Stimulated activated memory B cell treated with anti-CD40 and anti-IgM and Interleukin-4, amounts not matched to agents 10 μg/mL and 1 μg/mL and 100 μg/mL, for 72 hours (primary cell): Measurements from ENCODE around the gene SLC35A3.
A peak's percentile ranks its signal among the peaks of the same experiment; 100 is the strongest.
"Not testable (repeated sequence)": the region's sequence is repeated elsewhere in the genome, so short reads cannot be mapped to it uniquely, and the experiment has no call there.

ENCODE experiments used
- ATAC-seq: fragments of 150-1000 bp; cut with Tn5 transposase; 2 replicates; pipeline ENCODE4 v1.10.0; 2021
- H3K27ac Mint-ChIP-seq: one replicate; pipeline ENCODE4 v1.8.0; 2022; ENCODE audit warnings: mild to moderate bottlenecking, mixed read lengths
- H3K27me3 Mint-ChIP-seq: one replicate; pipeline ENCODE4 v1.8.0; 2022; ENCODE audit warnings: mixed read lengths
- H3K36me3 Mint-ChIP-seq: one replicate; pipeline ENCODE4 v1.8.0; 2022; ENCODE audit warnings: mixed read lengths
- H3K4me1 Mint-ChIP-seq: one replicate; pipeline ENCODE4 v1.8.0; 2022; ENCODE audit warnings: mixed read lengths
- H3K4me3 Mint-ChIP-seq: one replicate; pipeline ENCODE4 v1.8.0; 2022; ENCODE audit warnings: mild to moderate bottlenecking, moderate library complexity, mixed read lengths
- H3K9me3 Mint-ChIP-seq: one replicate; pipeline ENCODE4 v1.8.0; 2022; ENCODE audit warnings: mixed read lengths

Gene SLC35A3

GRCh38 chr1:99963041-99963795, 6.6 kb upstream of the SLC35A3 start:
- H3K4me3 Mint-ChIP-seq: no peak overlapping the region

GRCh38 chr1:99964806-99965205, 5.0 kb upstream of the SLC35A3 start:
- Mint-ChIP-seq H3K36me3 (no peaks in the 10 kb centered on the region), H3K9me3 (no peaks in the 10 kb centered on the region), H3K4me1 (peaks cover 13% of the 10 kb centered on the region), H3K27ac (no peak overlapping the region), H3K27me3 (no peaks in the 10 kb centered on the region), H3K4me3 (no peak overlapping the region)
- no peak for ATAC-seq

More at GRCh38 chr1:99963041-99963795, 6.6 kb upstream of the SLC35A3 start:
- no peak for ATAC-seq
- Mint-ChIP-seq H3K4me1 (peaks cover 4% of the 10 kb centered on the region), H3K36me3 (no peaks in the 10 kb centered on the region), H3K27ac (no peak overlapping the region), H3K27me3 (no peaks in the 10 kb centered on the region), H3K9me3 (no peaks in the 10 kb centered on the region)

- Mint-ChIP-seq H3K27me3 (no peaks in the 10 kb centered on the region), H3K4me1 (peaks cover 16% of the 10 kb centered on the region), H3K36me3 (no peaks in the 10 kb centered on the region), H3K4me3 (no peak overlapping the region), H3K27ac (no peak overlapping the region), H3K9me3 (no peaks in the 10 kb centered on the region)
- no peak for ATAC-seq
Measured at GRCh38 chr1:99965646-99966375, 4.0 kb upstream of the SLC35A3 start.

GRCh38 chr1:99968214-99968613, 1.6 kb upstream of the SLC35A3 start:
- H3K27ac Mint-ChIP-seq: peak overlapping the region; percentile 60
- no peaks in the 10 kb centered on the region for H3K27me3 Mint-ChIP-seq
- no peaks in the 10 kb centered on the region for H3K36me3 Mint-ChIP-seq
- H3K9me3 Mint-ChIP-seq: no peaks in the 10 kb centered on the region
- no peak overlapping the region for H3K4me3 Mint-ChIP-seq
- H3K4me1 Mint-ChIP-seq: peaks cover 29% of the 10 kb centered on the region
- no peak for ATAC-seq

DNA sequence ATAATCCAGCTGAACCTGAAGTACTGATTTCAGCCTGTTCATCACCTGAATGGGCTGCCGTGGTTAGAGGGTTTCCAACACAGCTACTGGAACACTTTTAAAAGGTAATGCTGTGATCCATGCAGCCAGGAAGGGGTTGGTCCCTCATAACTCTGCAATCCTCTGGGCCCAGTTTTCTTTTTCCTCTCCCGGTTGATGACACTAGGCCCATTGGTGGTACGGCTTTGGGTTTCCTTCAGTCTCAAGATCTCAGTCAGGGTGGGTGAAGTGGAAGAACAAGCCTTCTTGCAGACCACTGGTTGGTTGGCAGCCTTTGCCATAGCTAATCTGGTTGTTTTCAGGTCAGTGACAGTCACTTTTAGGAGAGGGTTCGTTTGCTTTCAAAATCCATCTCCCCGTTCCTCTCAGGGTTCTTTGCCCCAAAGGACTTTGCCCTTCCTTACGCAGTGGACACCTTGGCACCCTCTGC, 502 bp upstream of the SLC35A3 start:
- peak; percentile 34 for ATAC-seq
- Mint-ChIP-seq H3K4me1 (peaks cover 29% of the 10 kb centered on the region), H3K9me3 (no peaks in the 10 kb centered on the region), H3K27ac (peak overlapping the region; percentile 88), H3K36me3 (no peaks in the 10 kb centered on the region), H3K4me3 (peak overlapping the region; percentile 95), H3K27me3 (no peaks in the 10 kb centered on the region)

DNA sequence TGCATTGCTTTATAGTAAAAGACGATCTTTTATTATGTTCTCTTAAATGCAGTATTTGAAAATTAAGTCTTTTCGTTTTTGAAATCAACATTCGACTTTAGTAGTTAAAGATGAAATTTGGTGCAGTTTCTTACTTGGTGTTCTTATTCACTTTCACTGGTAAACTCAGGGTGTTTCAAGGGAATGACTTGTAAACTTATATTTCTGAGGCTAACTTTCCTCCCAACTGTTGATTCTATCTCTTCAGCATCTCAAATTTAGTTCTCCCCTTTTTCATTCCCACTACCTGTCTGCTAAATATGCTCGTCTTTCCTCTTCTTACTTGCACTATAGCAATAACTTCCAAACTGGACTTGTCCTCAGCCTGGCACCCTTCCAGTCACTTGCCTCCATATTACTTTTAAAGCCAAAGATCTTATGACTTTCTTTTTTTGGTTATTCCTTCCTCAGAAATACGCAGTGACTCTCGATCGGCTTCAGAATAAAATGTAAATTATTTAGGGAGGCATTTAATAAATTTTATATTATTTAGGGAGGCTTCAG, 988 bp downstream of the SLC35A3 start:
- peaks cover 29% of the 10 kb centered on the region for H3K4me1 Mint-ChIP-seq
- ATAC-seq: no peak

GRCh38 chr1:99972066-99972465, 2.3 kb downstream of the SLC35A3 start:
- H3K27me3 Mint-ChIP-seq, H3K36me3 Mint-ChIP-seq, H3K9me3 Mint-ChIP-seq, ATAC-seq, H3K27ac Mint-ChIP-seq: not testable (repeated sequence)
- Mint-ChIP-seq H3K4me1 (peaks cover 29% of the 10 kb centered on the region), H3K4me3 (peak overlapping the region; percentile 54)

More for the DNA sequence above, 988 bp downstream of the SLC35A3 start:
- H3K9me3 Mint-ChIP-seq: no peaks in the 10 kb centered on the region
- peaks cover 10% of the 10 kb centered on the region for H3K36me3 Mint-ChIP-seq
- no peaks in the 10 kb centered on the region for H3K27me3 Mint-ChIP-seq
- peak overlapping the region; percentile 95 for H3K4me3 Mint-ChIP-seq
- H3K27ac Mint-ChIP-seq: peak overlapping the region; percentile 88

DNA sequence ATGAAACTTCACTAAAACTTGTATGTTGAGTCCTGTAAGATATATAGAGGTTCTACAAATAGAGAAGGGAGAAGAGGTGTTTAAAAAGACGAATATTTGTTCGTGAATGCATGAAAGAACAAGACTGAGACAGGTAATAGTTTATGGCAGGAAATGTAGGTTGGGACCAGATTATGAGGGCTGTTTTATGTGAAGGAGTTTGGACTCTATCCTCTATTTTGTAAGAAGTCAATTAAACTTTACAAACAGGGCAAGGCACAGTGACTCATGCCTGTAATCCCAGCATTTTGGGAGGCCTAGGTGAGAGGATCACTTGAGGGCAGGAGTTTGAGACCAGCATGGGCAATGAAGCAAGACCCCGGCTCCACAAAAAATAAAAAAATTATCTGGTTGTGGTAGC, 5.7 kb downstream of the SLC35A3 start:
- no peak overlapping the region for H3K4me3 Mint-ChIP-seq
- H3K27ac Mint-ChIP-seq: no peak overlapping the region
- peaks cover 10% of the 10 kb centered on the region for H3K36me3 Mint-ChIP-seq
- H3K27me3 Mint-ChIP-seq: no peaks in the 10 kb centered on the region
- ATAC-seq: no peak
- H3K4me1 Mint-ChIP-seq: peaks cover 15% of the 10 kb centered on the region
- H3K9me3 Mint-ChIP-seq: no peaks in the 10 kb centered on the region

DNA sequence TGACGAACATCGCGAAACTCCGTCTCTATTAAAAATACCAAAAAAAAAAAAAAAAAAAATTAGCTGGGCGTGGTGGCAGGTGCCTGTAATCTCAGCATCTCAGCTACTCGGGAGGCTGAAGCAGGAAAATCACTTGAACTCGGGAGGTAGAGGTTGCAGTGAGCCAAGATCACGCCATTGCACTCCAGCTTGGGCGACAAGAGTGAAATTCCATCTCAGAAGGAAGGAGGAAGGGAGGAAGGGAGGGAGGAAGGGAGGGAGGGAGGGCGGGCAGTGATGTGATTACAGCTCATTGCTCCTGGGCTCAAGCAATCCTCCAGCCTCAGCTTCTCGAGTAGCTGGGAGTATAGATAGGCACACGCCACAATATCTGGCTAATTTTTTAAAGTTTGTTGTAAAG, 7.5 kb downstream of the SLC35A3 start:
- not testable (repeated sequence) for ATAC-seq, H3K4me1 Mint-ChIP-seq, H3K9me3 Mint-ChIP-seq, H3K27me3 Mint-ChIP-seq, H3K4me3 Mint-ChIP-seq, H3K27ac Mint-ChIP-seq, H3K36me3 Mint-ChIP-seq

- Mint-ChIP-seq H3K9me3 (peaks cover 3% of the 10 kb centered on the region), H3K36me3 (peaks cover 15% of the 10 kb centered on the region), H3K4me1 (no peaks in the 10 kb centered on the region), H3K27me3 (no peaks in the 10 kb centered on the region), H3K27ac (no peak overlapping the region), H3K4me3 (no peak overlapping the region)
- ATAC-seq: no peak
Measured at GRCh38 chr1:99978218-99978617, 8.4 kb downstream of the SLC35A3 start.

- no peak overlapping the region for H3K4me3 Mint-ChIP-seq
- H3K4me1 Mint-ChIP-seq: no peaks in the 10 kb centered on the region
- H3K27ac Mint-ChIP-seq: no peak overlapping the region
- H3K36me3 Mint-ChIP-seq: peaks cover 17% of the 10 kb centered on the region
- no peak for ATAC-seq
- H3K27me3 Mint-ChIP-seq: no peaks in the 10 kb centered on the region
- peaks cover 3% of the 10 kb centered on the region for H3K9me3 Mint-ChIP-seq
Measured at GRCh38 chr1:99979091-99979490, 9.3 kb downstream of the SLC35A3 start.

DNA sequence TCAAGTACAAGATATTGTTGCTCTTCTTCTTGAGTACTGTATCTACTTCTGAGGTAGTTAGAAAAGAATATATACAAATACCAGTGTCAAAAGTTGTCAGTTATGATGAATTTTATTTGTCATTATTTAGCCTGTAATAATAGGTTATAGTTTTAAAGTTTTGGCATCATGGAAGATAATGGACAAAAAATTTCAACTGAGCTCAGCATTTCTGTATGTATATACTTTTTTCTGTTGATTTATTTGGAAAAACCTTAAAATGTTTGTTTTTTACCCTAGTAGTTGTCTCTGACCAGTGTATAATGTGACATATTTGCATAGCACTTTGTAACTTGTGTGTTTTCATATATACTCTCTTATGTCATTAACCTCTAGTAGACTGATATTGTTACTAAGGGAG, 11.1 kb downstream of the SLC35A3 start:
- H3K27ac Mint-ChIP-seq: no peak overlapping the region
- H3K9me3 Mint-ChIP-seq: peaks cover 6% of the 10 kb centered on the region
- H3K4me1 Mint-ChIP-seq: peaks cover 9% of the 10 kb centered on the region
- no peak for ATAC-seq
- no peaks in the 10 kb centered on the region for H3K27me3 Mint-ChIP-seq
- H3K36me3 Mint-ChIP-seq: peaks cover 21% of the 10 kb centered on the region
- no peak overlapping the region for H3K4me3 Mint-ChIP-seq

GRCh38 chr1:99986656-99987225, 16.9 kb downstream of the SLC35A3 start:
- no peak overlapping the region for H3K27ac Mint-ChIP-seq
- no peak for ATAC-seq
- peaks cover 48% of the 10 kb centered on the region for H3K36me3 Mint-ChIP-seq
- peaks cover 9% of the 10 kb centered on the region for H3K4me1 Mint-ChIP-seq
- no peak overlapping the region for H3K4me3 Mint-ChIP-seq
- H3K9me3 Mint-ChIP-seq: peaks cover 11% of the 10 kb centered on the region
- no peaks in the 10 kb centered on the region for H3K27me3 Mint-ChIP-seq

DNA sequence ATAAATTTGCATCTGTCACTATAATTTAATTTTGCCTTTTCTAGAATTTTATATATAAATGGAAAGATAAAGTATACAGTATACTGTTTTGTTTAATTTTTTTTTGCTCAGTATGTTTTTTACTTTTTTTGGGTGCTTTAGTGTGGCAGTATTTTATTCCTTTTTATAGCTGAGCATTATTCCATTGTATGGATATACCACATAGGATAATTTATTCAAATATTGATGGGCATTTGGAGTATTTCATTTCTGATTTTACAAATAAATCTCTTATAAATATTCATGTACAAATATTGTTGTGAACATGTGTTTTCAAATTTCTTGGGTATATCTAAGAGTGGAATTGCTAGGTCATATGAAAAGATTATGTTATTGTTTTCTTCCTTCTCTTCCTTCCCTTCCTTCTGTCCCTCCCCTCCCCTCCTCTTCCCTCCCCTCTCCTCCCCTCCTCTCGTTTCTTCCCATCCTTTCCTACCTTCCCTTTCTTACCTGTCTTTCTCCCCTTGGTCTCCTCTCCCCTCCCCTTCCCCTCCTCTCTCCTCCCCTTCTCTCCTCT, 18.5 kb downstream of the SLC35A3 start:
- Mint-ChIP-seq H3K36me3 (peaks cover 57% of the 10 kb centered on the region), H3K27ac (no peak overlapping the region), H3K4me3 (no peak overlapping the region), H3K4me1 (peaks cover 9% of the 10 kb centered on the region), H3K27me3 (no peaks in the 10 kb centered on the region), H3K9me3 (peaks cover 7% of the 10 kb centered on the region)
- no peak for ATAC-seq

- H3K27ac Mint-ChIP-seq: no peak overlapping the region
Measured at GRCh38 chr1:99992044-99992722, 22.4 kb downstream of the SLC35A3 start.

More at GRCh38 chr1:99992044-99992722, 22.4 kb downstream of the SLC35A3 start:
- no peak overlapping the region for H3K4me3 Mint-ChIP-seq
- no peaks in the 10 kb centered on the region for H3K27me3 Mint-ChIP-seq
- ATAC-seq: no peak
- H3K36me3 Mint-ChIP-seq: peaks cover 68% of the 10 kb centered on the region
- H3K4me1 Mint-ChIP-seq: no peaks in the 10 kb centered on the region
- H3K9me3 Mint-ChIP-seq: peaks cover 5% of the 10 kb centered on the region
